Loucy (cell line): ENCODE data around the gene KRT80.

Source experiments
- CTCF ChIP-seq: fragments of 200-600 bp; sonication (generic); conservative IDR thresholded peaks from 2 replicates; pipeline ENCODE4 v1.5.1; 2014; ENCODE audit warnings: mild to moderate bottlenecking, antibody characterized with exemption, low read length
- EZH2phosphoT487 ChIP-seq: fragments of 200-600 bp; IDR thresholded peaks from 2 replicates; pipeline ENCODE4 v1.6.1; 2018; ENCODE audit warnings: antibody characterized with exemption, mild to moderate bottlenecking, moderate library complexity, borderline replicate concordance

GRCh38 chr12:52227606-52228166 is 35.9 kb upstream of the KRT80 start:
- TF ChIP-seq CTCF (no peak), EZH2phosphoT487 (no peak)
